Keratinocyte (primary cell): ENCODE results near the gene NUP98. TPM values are rescaled to one million over a fixed set of nuclear protein-coding genes. Genes with fewer than 3 reads are reported as not detected.
"Not testable (repeated sequence)": the region's sequence is repeated elsewhere in the genome, so short reads cannot be mapped to it uniquely, and the experiment has no call there.

Experiments used
- DNase-seq: peaks from one replicate; pipeline ENCODE4 v3.0.0-alpha.2; 2011; ENCODE audit warnings: low read depth, missing footprints, low spot score
- FAIRE-seq: peaks from 2 replicates; lab custom pipeline; 2011; peaks lifted over from hg19 to GRCh38; lab: Jason Lieb, UNC
- H2AFZ ChIP-seq: 2 replicates; pipeline ENCODE4 v1.6.0; 2012; ENCODE audit warnings: low read length, control low read depth, inconsistent platforms; ENCODE audit not compliant: control insufficient read depth
- H3K27ac ChIP-seq: 2 replicates; pipeline ENCODE4 v1.5.1; 2011; ENCODE audit warnings: low read length; ENCODE audit not compliant: control insufficient read depth, insufficient read depth
- H3K27me3 ChIP-seq: 3 replicates; pipeline ENCODE4 v1.6.0; 2011; ENCODE audit warnings: low read length; ENCODE audit not compliant: control insufficient read depth, insufficient read depth; ENCODE audit errors: extremely low read depth
- H3K36me3 ChIP-seq, 2 experiments: 2 replicates in 1 of 2; 3 replicates in 1 of 2; pipeline ENCODE4 v1.5.1; 2011; ENCODE audit warnings: low read length in 2 of 2, mild to moderate bottlenecking in 1 of 2; ENCODE audit not compliant: control insufficient read depth in 2 of 2, insufficient read depth in 2 of 2; ENCODE audit errors: extremely low read depth in 1 of 2
- H3K4me1 ChIP-seq: 3 replicates; pipeline ENCODE4 v1.5.1; 2011; ENCODE audit warnings: low read length; ENCODE audit not compliant: control insufficient read depth, insufficient read depth; ENCODE audit errors: extremely low read depth
- H3K4me2 ChIP-seq: 3 replicates; pipeline ENCODE4 v1.6.0; 2011; ENCODE audit warnings: low read depth, low read length; ENCODE audit not compliant: control insufficient read depth, insufficient read depth; ENCODE audit errors: extremely low read depth
- H3K4me3 ChIP-seq, 3 experiments: fragments of 200-600 bp in 1 of 3; sonication (generic) in 1 of 3; 2 replicates in 2 of 3; 3 replicates in 1 of 3; pipeline ENCODE4 v1.5.1; 2011 to 2016; ENCODE audit warnings: low read length in 3 of 3, mild to moderate bottlenecking in 3 of 3, control low read depth in 2 of 3, inconsistent platforms in 1 of 3, low read depth in 1 of 3, mixed read lengths in 1 of 3, mixed run types in 1 of 3, moderate library complexity in 1 of 3; ENCODE audit not compliant: control insufficient read depth in 2 of 3, insufficient read depth in 2 of 3; ENCODE audit errors: extremely low read depth in 1 of 3
- H3K79me2 ChIP-seq: 2 replicates; pipeline ENCODE4 v1.6.0; 2012; ENCODE audit warnings: low read length; ENCODE audit not compliant: control insufficient read depth, insufficient read depth
- H3K9ac ChIP-seq: 3 replicates; pipeline ENCODE4 v1.6.0; 2011; ENCODE audit warnings: low read length; ENCODE audit not compliant: control insufficient read depth, insufficient read depth; ENCODE audit errors: extremely low read depth
- H3K9me1 ChIP-seq: 3 replicates; pipeline ENCODE4 v1.6.0; 2011; ENCODE audit warnings: low read length; ENCODE audit not compliant: control insufficient read depth, insufficient read depth; ENCODE audit errors: extremely low read depth
- H3K9me3 ChIP-seq: 2 replicates; pipeline ENCODE4 v1.5.1; 2012; ENCODE audit warnings: low read depth, low read length; ENCODE audit not compliant: control insufficient read depth
- H4K20me1 ChIP-seq: 3 replicates; pipeline ENCODE4 v1.6.0; 2011; ENCODE audit warnings: low read length; ENCODE audit not compliant: control insufficient read depth, insufficient read depth; ENCODE audit errors: extremely low read depth
- CTCF ChIP-seq, 3 experiments: IDR thresholded peaks in 1 of 3; conservative IDR thresholded peaks in 1 of 3; optimal IDR thresholded peaks in 1 of 3; 2 replicates in 2 of 3; 3 replicates in 1 of 3; pipeline versions ENCODE3 to v1.5.1; 2011; ENCODE audit warnings: low read length in 3 of 3, mild to moderate bottlenecking in 3 of 3, moderate library complexity in 2 of 3, control low read depth in 1 of 3, inconsistent platforms in 1 of 3; ENCODE audit not compliant: insufficient read depth in 2 of 3; ENCODE audit errors: extremely low read depth in 1 of 3
- EZH2 ChIP-seq: IDR thresholded peaks from one replicate; pipeline ENCODE4 v1.6.1; 2012; ENCODE audit warnings: inconsistent platforms, mild to moderate bottlenecking, low read length, moderate library complexity
- dilution Hi-C: fragments of 300-500 bp; cut with MboI; formaldehyde crosslinking; loops from one replicate; pipeline ENCODE4 v1.7.0; 2020; ENCODE audit warnings: low sequenced_read_pairs; ENCODE audit not compliant: extremely low pct_ligation_motif_present
- polyA plus RNA-seq, 5 experiments: library from polyadenylated mRNA; depleted of rRNA in 3 of 5; stranded (reverse) in 3 of 5; stranded (forward) in 1 of 5; unstranded in 1 of 5; fragments of >200 nt; gene quantifications; 1 replicate in 1 of 5; 2 replicates in 3 of 5; 3 replicates in 1 of 5; pipeline versions ENCODE4 v1.2.1 to v1.2.3, GENCODE V29; 2011 to 2012; ENCODE audit warnings: missing spikeins in 2 of 5, low read depth in 1 of 5, low replicate concordance in 1 of 5

NUP98 gene
- polyA plus RNA-seq, 1 donor (not counting 4 experiments of a cell fraction or from before 2014, with no cell fraction given) = 66.9 TPM

DNA sequence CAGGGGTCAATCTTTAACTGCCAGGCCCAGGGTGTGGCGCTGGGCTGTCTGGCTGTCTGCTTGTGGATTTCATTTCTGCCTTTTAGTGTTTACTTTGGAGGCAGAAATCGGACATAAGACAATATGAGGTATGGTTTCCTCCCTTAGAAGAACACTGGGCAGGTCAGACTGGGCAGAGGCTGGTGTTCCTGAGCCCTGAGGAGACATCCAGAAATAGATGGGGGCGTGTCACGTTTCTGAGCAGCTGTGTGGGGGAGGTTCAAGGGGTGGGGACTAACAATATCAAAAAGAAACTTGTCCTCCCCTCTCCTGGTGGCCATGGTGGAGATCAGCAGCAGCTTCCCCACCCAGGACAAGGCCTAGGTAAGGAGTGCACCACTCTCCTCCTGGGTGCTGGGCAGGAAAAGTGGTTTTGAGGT lies 152.5 kb downstream of the NUP98 start, which contains the start of gene ART1:
TSS of gene ART1 (plus strand) at position 312 of the 419 bp plus-strand sequence. CDS start 14,086 bp downstream, outside the sequence.
- Histone ChIP-seq H3K27ac (no peak within 1 kb of the TSS), H3K27me3 (peaks cover 15% of the 10 kb centered on the region), H2AFZ (no peak within 1 kb of the TSS), H3K4me3 (no peak within 1 kb of the TSS), H3K36me3 (no peaks in the 10 kb centered on the region), H3K9ac (no peak within 1 kb of the TSS), H3K4me2 (no peak within 1 kb of the TSS), H3K9me3 (no peaks in the 10 kb centered on the region), H4K20me1 (no peaks in the 10 kb centered on the region), H3K79me2 (no peaks in the 10 kb centered on the region), H3K4me1 (peaks cover 3% of the 10 kb centered on the region), H3K9me1 (no peaks in the 10 kb centered on the region)
- dilution Hi-C loops = no loop called here
- TF ChIP-seq EZH2 (no peak), CTCF (optimal IDR thresholded peaks at IDR 0.05 in 1 of 3, IDR thresholded peaks at IDR 0.05 in 1 of 3, conservative IDR thresholded peaks at IDR 0.05 in 1 of 3; ENCODE audit: extremely low read depth in 1 of 3, insufficient read depth in 2 of 3, low read length in 3 of 3) (no peak)
- FAIRE-seq (no peak), DNase-seq (no peak)

GRCh38 chr11:3643102-3643546 lies 154.2 kb downstream of the NUP98 start:
- H3K9me1 ChIP-seq, H3K79me2 ChIP-seq, H3K9ac ChIP-seq, H2AFZ ChIP-seq, H3K4me1 ChIP-seq, H3K9me3 ChIP-seq, FAIRE-seq, H4K20me1 ChIP-seq, H3K27ac ChIP-seq, DNase-seq, H3K36me3 ChIP-seq, dilution Hi-C loops: not testable (repeated sequence)
- H3K27me3 ChIP-seq = peaks cover 15% of the 10 kb centered on the region
- peak overlapping the region; percentile 82 for H3K4me2 ChIP-seq
- H3K4me3 ChIP-seq = peak overlapping the region in 1 of 3 experiments; percentile 60
